GM12878 (cell line): ENCODE results near the gene FGGY. TPM values are rescaled to one million over a fixed set of nuclear protein-coding genes. Genes with fewer than 3 reads are reported as not detected.

ENCODE experiments used
- ATAC-seq: fragments of 200-7000 bp; cut with Tn5 transposase; 3 replicates; pipeline ENCODE4 v1.9.1; 2020; ENCODE audit warnings: mild to moderate bottlenecking, moderate library complexity
- BruUV-seq: library from RNA; stranded (reverse); fragments of 400-500 nt; replicated peaks from 2 replicates; lab custom pipeline; 2021; lab: Mats Ljungman, UMichigan
- CTCF ChIA-PET: fragments of 300-600 bp; sonication (Branson Sonifier 250); formaldehyde crosslinking; extraction: SDS; loops from one replicate; lab custom pipeline; 2021; ENCODE audit warnings: inconsistent platforms; lab: Yijun Ruan, JAX
- POLR2A ChIA-PET: fragments of 350-600 bp; formaldehyde crosslinking; extraction: SDS; loops from one replicate; lab custom pipeline; 2021; ENCODE audit warnings: inconsistent platforms; lab: Charles Lee
- RAD21 ChIA-PET: fragments of 300-600 bp; sonication (Branson Sonifier 250); formaldehyde crosslinking; loops from one replicate; lab custom pipeline; 2023; ENCODE audit warnings: antibody characterized with exemption; ENCODE audit not compliant: unreplicated experiment; lab: Charles Lee
- SMC1A ChIA-PET: fragments of 300-600 bp; sonication (Branson Sonifier 250); formaldehyde crosslinking; loops from one replicate; lab custom pipeline; 2023; ENCODE audit not compliant: unreplicated experiment, uncharacterized antibody; lab: Charles Lee
- DNase-seq: peaks from one replicate; pipeline ENCODE4 v3.0.0-alpha.2; 2011; ENCODE audit warnings: low read depth, low spot score
- FAIRE-seq: peaks from 3 replicates; lab custom pipeline; 2011; peaks lifted over from hg19 to GRCh38; lab: Jason Lieb, UNC
- H2AFZ ChIP-seq: 2 replicates; pipeline ENCODE4 v1.6.0; 2011; ENCODE audit warnings: low read depth, low read length, control low read depth; ENCODE audit not compliant: control insufficient read depth
- H3K27ac ChIP-seq: 2 replicates; pipeline ENCODE4 v1.5.1; 2011; ENCODE audit warnings: control low read depth; ENCODE audit not compliant: control insufficient read depth, insufficient read depth
- H3K27me3 ChIP-seq, 2 experiments: replicated peaks in 1 of 2; 2 replicates each; pipeline versions ENCODE4 v1.6.0 to v1.6.1; 2011; ENCODE audit warnings: low read length in 1 of 2; ENCODE audit not compliant: control insufficient read depth in 2 of 2, insufficient read depth in 2 of 2
- H3K36me3 ChIP-seq, 2 experiments: 2 replicates each; pipeline ENCODE4 v1.5.1; 2011; ENCODE audit warnings: low read length in 1 of 2; ENCODE audit not compliant: control insufficient read depth in 2 of 2, insufficient read depth in 2 of 2
- H3K4me1 ChIP-seq: 2 replicates; pipeline ENCODE4 v1.6.1; 2011; ENCODE audit warnings: mild to moderate bottlenecking, low read length, moderate library complexity, mixed read lengths; ENCODE audit not compliant: control insufficient read depth, insufficient read depth
- H3K4me2 ChIP-seq: 2 replicates; pipeline ENCODE4 v1.6.0; 2011; ENCODE audit warnings: control low read depth; ENCODE audit not compliant: control insufficient read depth, insufficient read depth
- H3K4me3 ChIP-seq: fragments of 200-600 bp; sonication (generic); 2 replicates; pipeline ENCODE4 v1.5.1; 2016
- H3K79me2 ChIP-seq: 2 replicates; pipeline ENCODE4 v1.6.0; 2011; ENCODE audit warnings: low read length; ENCODE audit not compliant: control insufficient read depth, insufficient read depth
- H3K9ac ChIP-seq: 2 replicates; pipeline ENCODE4 v1.8.0; 2011; ENCODE audit warnings: low read length, control low read depth, mixed read lengths; ENCODE audit not compliant: control insufficient read depth, insufficient read depth
- H3K9me3 ChIP-seq: replicated peaks from 3 replicates; pipeline ENCODE4 v1.5.1; 2011; ENCODE audit warnings: mild to moderate bottlenecking, low read length; ENCODE audit not compliant: control insufficient read depth, insufficient read depth
- H4K20me1 ChIP-seq: 2 replicates; pipeline ENCODE4 v1.6.0; 2011; ENCODE audit not compliant: control insufficient read depth, insufficient read depth
- BHLHE40 ChIP-seq, 2 experiments: fragments of 450-650 bp in 1 of 2; IDR thresholded peaks; 2 replicates each; pipeline ENCODE4 v1.6.1; 2011 to 2017; ENCODE audit warnings: low read depth in 2 of 2, borderline replicate concordance in 1 of 2, improper control_type of control experiment in 1 of 2, low read length in 1 of 2, mild to moderate bottlenecking in 1 of 2
- HCFC1 ChIP-seq: fragments of 150-350 bp; IDR thresholded peaks from 2 replicates; pipeline ENCODE4 v1.6.1; 2014; ENCODE audit warnings: low read length
- HDAC6 ChIP-seq: fragments of 200-600 bp; sonication (generic); IDR thresholded peaks from one replicate; pipeline ENCODE4 v1.8.0; 2017; ENCODE audit warnings: antibody characterized with exemption; ENCODE audit not compliant: unreplicated experiment
- RBBP5 ChIP-seq: fragments of 200-600 bp; sonication (generic); conservative IDR thresholded peaks from 2 replicates; pipeline ENCODE4 v1.6.1; 2016
- SMAD5 ChIP-seq: IDR thresholded peaks from 2 replicates; pipeline ENCODE4 v1.6.1; 2016; ENCODE audit warnings: antibody characterized with exemption, low read depth
- SMC3 ChIP-seq: IDR thresholded peaks from 2 replicates; pipeline ENCODE4 v1.6.1; 2011; ENCODE audit warnings: low read length, improper control_type of control experiment, borderline replicate concordance
- TCF7 ChIP-seq: IDR thresholded peaks from 2 replicates; pipeline ENCODE4 v1.6.1; 2014; ENCODE audit warnings: antibody characterized with exemption, borderline replicate concordance
- WGBS: methylation state at CpG from one replicate; pipeline ENCODE4 v1.1.6; 2016; ENCODE audit warnings: low lambda C conversion rate; ENCODE audit not compliant: insufficient replicate concordance, insufficient coverage; ENCODE audit errors: missing lambda C conversion rate; 5-methylcytosine and 5-hydroxymethylcytosine counted together
- in situ Hi-C: fragments of 300-500 bp; cut with MboI; formaldehyde crosslinking; loops from 9 replicates; pipeline ENCODE4 v1.14.3; 2018; ENCODE audit warnings: mixed read lengths
- intact Hi-C: fragments of 100-400 bp; cut with micrococcal nuclease; formaldehyde crosslinking; loops from one replicate; pipeline ENCODE4 v1.14.2; 2022; ENCODE audit not compliant: unreplicated experiment
- polyA plus RNA-seq, 11 experiments: library from polyadenylated mRNA; depleted of rRNA in 4 of 11; unstranded in 6 of 11; stranded (reverse) in 5 of 11; fragments of >200 nt; fragmentation: Nextera tagmentation in 4 of 11; fragmentation: Illumina TruSeq in 1 of 11; extraction: Ambion mirVana in 4 of 11; extraction: Trizol in 1 of 11; gene quantifications; 1 replicate in 1 of 11; 2 replicates in 10 of 11; pipeline versions ENCODE4 v1.2.1 to v1.2.3, GENCODE V29; 2011 to 2016; ENCODE audit warnings: inconsistent platforms in 2 of 11, missing spikeins in 2 of 11, low read depth in 1 of 11
- total RNA-seq, 4 experiments: library from RNA; depleted of rRNA in 3 of 4; stranded (reverse); fragments of >200 nt in 3 of 4; fragmentation: Illumina TruSeq in 1 of 4; extraction: Trizol in 1 of 4; gene quantifications; 2 replicates each; pipeline versions ENCODE4 v1.2.1 to v1.2.3, GENCODE V29; 2013 to 2021
- TF ChIP-seq, protein P1 (sequence below): fragments of 450-650 bp; IDR thresholded peaks from 2 replicates; pipeline ENCODE4 v1.6.1; 2017; ENCODE audit warnings: mild to moderate bottlenecking, moderate library complexity
- TF ChIP-seq, protein P2 (sequence below): fragments of 450-650 bp; IDR thresholded peaks from 2 replicates; pipeline ENCODE4 v1.6.1; 2017; ENCODE audit warnings: borderline replicate concordance

Gene FGGY
- total and polyA plus RNA-seq, 10 of the 15 experiments (the other 5 are each of a cell fraction or from before 2014, with no cell fraction given) = 6.2 to 11.9 (median 7.5) TPM

DNA sequence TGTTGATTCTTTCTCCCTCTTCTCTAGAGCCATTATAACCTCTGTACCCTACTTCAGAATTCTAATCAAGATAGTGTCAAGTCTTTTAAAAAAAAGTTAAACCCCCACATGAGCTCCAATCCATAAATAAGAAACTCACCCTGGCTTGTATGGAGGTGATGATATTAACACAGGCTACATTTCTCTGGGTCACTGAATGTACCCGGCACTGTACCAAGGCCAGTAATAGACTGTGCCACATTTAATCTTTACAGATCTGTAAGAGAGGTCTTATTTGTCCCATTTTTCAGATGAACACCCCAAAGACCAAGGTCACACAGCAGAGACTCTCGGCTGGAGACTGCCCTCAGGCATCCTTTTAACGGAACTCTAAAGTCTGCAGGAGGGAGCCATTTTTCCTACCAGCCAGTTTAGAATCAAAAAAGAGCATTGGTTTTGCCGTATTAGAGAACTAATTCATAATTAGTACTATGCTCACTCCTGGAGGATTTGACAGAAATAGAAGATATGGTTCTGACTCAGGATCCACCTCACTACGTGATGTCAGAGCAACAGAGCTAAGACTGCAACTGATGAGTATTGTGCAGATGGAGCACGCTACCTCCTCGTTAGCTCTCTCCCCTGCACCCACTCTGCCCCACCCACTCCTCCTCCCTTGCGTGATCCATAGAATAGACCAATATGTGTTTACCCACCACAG, 300.7 kb downstream of the FGGY start:
- 85% methylated on average over 8 of the region's 8 CpGs for WGBS
- no peak overlapping the region for H3K4me2 ChIP-seq
- ChIA-PET SMC1A (interaction anchor here (1.0 kb wide), 1 partner anchor 54 kb away, joined by 3 read pairs; no protein-coding TSS in a partner anchor), POLR2A (no interaction called here), RAD21 (no interaction called here), CTCF (no interaction called here)
- no peak overlapping the region for H3K4me3 ChIP-seq
- H3K9ac ChIP-seq = no peak overlapping the region
- no peaks in the 10 kb centered on the region for H3K4me1 ChIP-seq
- no peaks in the 10 kb centered on the region for H4K20me1 ChIP-seq
- intact Hi-C loops = no loop called here
- no TSS peak for BruUV-seq
- FAIRE-seq = no peak
- no peak overlapping the region for H3K27ac ChIP-seq
- no peaks in the 10 kb centered on the region for H3K9me3 ChIP-seq
- no peaks in the 10 kb centered on the region for H3K36me3 ChIP-seq
- no peak for ATAC-seq
- DNase-seq = no peak
- TF ChIP-seq TCF7 (no peak), HCFC1 (no peak)
- in situ Hi-C loops = no loop called here
- H3K27me3 ChIP-seq = no peaks in the 10 kb centered on the region
- H2AFZ ChIP-seq = no peak overlapping the region
- H3K79me2 ChIP-seq = no peaks in the 10 kb centered on the region

DNA sequence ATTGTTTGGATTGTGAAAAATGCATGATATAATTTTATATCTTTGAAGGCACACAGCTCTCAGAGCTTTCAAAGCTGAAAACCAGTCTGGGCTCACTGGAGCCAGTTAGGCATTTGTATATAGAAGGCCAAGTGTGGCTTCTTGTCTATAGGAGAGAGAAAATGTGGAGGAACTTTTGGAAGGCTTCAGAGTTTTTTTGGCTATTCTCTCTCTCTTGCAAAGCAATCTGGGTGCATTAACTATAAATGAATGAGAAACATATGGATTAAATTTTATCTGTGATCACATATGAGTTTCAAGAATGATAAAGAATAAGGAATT, 301.2 kb downstream of the FGGY start:
- ChIA-PET SMC1A (no interaction called here), POLR2A (no interaction called here), RAD21 (no interaction called here), CTCF (no interaction called here)
- BruUV-seq = no TSS peak
- no peaks in the 10 kb centered on the region for H4K20me1 ChIP-seq
- ATAC-seq (no peak), DNase-seq (no peak), FAIRE-seq (no peak)
- H3K79me2 ChIP-seq = no peaks in the 10 kb centered on the region
- H3K9ac ChIP-seq = no peak overlapping the region
- no peaks in the 10 kb centered on the region for H3K36me3 ChIP-seq
- H3K4me1 ChIP-seq = no peaks in the 10 kb centered on the region
- no peaks in the 10 kb centered on the region for H3K9me3 ChIP-seq
- H3K27ac ChIP-seq = no peak overlapping the region
- in situ Hi-C loops (no loop called here), intact Hi-C loops (no loop called here)
- H3K4me3 ChIP-seq = no peak overlapping the region
- no peak overlapping the region for H3K4me2 ChIP-seq
- no peaks in the 10 kb centered on the region for H3K27me3 ChIP-seq
- no peak overlapping the region for H2AFZ ChIP-seq
- TF ChIP-seq SMC3 = no peak
- TF ChIP-seq, protein P1, sequence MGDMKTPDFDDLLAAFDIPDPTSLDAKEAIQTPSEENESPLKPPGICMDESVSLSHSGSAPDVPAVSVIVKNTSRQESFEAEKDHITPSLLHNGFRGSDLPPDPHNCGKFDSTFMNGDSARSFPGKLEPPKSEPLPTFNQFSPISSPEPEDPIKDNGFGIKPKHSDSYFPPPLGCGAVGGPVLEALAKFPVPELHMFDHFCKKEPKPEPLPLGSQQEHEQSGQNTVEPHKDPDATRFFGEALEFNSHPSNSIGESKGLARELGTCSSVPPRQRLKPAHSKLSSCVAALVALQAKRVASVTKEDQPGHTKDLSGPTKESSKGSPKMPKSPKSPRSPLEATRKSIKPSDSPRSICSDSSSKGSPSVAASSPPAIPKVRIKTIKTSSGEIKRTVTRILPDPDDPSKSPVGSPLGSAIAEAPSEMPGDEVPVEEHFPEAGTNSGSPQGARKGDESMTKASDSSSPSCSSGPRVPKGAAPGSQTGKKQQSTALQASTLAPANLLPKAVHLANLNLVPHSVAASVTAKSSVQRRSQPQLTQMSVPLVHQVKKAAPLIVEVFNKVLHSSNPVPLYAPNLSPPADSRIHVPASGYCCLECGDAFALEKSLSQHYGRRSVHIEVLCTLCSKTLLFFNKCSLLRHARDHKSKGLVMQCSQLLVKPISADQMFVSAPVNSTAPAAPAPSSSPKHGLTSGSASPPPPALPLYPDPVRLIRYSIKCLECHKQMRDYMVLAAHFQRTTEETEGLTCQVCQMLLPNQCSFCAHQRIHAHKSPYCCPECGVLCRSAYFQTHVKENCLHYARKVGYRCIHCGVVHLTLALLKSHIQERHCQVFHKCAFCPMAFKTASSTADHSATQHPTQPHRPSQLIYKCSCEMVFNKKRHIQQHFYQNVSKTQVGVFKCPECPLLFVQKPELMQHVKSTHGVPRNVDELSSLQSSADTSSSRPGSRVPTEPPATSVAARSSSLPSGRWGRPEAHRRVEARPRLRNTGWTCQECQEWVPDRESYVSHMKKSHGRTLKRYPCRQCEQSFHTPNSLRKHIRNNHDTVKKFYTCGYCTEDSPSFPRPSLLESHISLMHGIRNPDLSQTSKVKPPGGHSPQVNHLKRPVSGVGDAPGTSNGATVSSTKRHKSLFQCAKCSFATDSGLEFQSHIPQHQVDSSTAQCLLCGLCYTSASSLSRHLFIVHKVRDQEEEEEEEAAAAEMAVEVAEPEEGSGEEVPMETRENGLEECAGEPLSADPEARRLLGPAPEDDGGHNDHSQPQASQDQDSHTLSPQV = no peak
- TF ChIP-seq HDAC6 = no peak
- TF ChIP-seq RBBP5 = no peak
- no peak for TF ChIP-seq BHLHE40 (IDR thresholded peaks at IDR 0.05; ENCODE audit: borderline replicate concordance in 1 of 2, low read depth in 2 of 2, low read length in 1 of 2)
- TF ChIP-seq SMAD5 = no peak
- TF ChIP-seq, protein P2, sequence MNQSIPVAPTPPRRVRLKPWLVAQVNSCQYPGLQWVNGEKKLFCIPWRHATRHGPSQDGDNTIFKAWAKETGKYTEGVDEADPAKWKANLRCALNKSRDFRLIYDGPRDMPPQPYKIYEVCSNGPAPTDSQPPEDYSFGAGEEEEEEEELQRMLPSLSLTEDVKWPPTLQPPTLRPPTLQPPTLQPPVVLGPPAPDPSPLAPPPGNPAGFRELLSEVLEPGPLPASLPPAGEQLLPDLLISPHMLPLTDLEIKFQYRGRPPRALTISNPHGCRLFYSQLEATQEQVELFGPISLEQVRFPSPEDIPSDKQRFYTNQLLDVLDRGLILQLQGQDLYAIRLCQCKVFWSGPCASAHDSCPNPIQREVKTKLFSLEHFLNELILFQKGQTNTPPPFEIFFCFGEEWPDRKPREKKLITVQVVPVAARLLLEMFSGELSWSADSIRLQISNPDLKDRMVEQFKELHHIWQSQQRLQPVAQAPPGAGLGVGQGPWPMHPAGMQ = no peak
